Mesenchymal stem cell (in vitro differentiated cells and primary cell): ENCODE measurements around the gene ALG5.
A peak's percentile ranks its signal among the peaks of the same experiment; 100 is the strongest.

ENCODE experiments used
- DNase-seq: peaks from one replicate; pipeline ENCODE4 v3.0.0-alpha.2; 2013
- H2AFZ ChIP-seq: one replicate; pipeline ENCODE4 v1.6.1; 2013; ENCODE audit warnings: low read depth, mild to moderate bottlenecking, control low read depth, inconsistent platforms, low read length, moderate library complexity
- H2AK5ac ChIP-seq: 2 replicates; pipeline ENCODE4 v1.6.1; 2013; ENCODE audit warnings: low read length, moderate library complexity, mild to moderate bottlenecking, inconsistent platforms; ENCODE audit not compliant: severe bottlenecking
- H2BK120ac ChIP-seq: one replicate; pipeline ENCODE4 v1.6.1; 2013; ENCODE audit warnings: low read depth, mild to moderate bottlenecking, inconsistent platforms, low read length, moderate library complexity
- H2BK12ac ChIP-seq, 2 experiments: one replicate each; pipeline ENCODE4 v1.6.1; 2013; ENCODE audit warnings: inconsistent platforms in 2 of 2, low read length in 2 of 2, mild to moderate bottlenecking in 2 of 2, moderate library complexity in 2 of 2, control low read depth in 1 of 2
- H2BK15ac ChIP-seq: one replicate; pipeline ENCODE4 v1.6.1; 2013; ENCODE audit warnings: mild to moderate bottlenecking, low read depth, inconsistent platforms; ENCODE audit not compliant: poor library complexity, severe bottlenecking
- H2BK5ac ChIP-seq: 2 replicates; pipeline ENCODE4 v1.6.1; 2013; ENCODE audit warnings: low read depth, mild to moderate bottlenecking, low read length, control low read depth, inconsistent platforms; ENCODE audit not compliant: poor library complexity, severe bottlenecking
- H3K14ac ChIP-seq, 2 experiments: one replicate each; pipeline ENCODE4 v1.6.1; 2013; ENCODE audit warnings: inconsistent platforms in 2 of 2, low read length in 2 of 2, control low read depth in 1 of 2, mild to moderate bottlenecking in 1 of 2, moderate library complexity in 1 of 2
- H3K18ac ChIP-seq, 2 experiments: one replicate each; pipeline ENCODE4 v1.6.1; 2013; ENCODE audit warnings: inconsistent platforms in 2 of 2, low read length in 2 of 2, control low read depth in 1 of 2, low read depth in 1 of 2, mild to moderate bottlenecking in 1 of 2
- H3K23ac ChIP-seq, 2 experiments: one replicate each; pipeline ENCODE4 v1.6.1; 2013; ENCODE audit warnings: inconsistent platforms in 2 of 2, low read length in 2 of 2, mild to moderate bottlenecking in 2 of 2, moderate library complexity in 2 of 2, control low read depth in 1 of 2
- H3K27ac ChIP-seq: 2 replicates; pipeline ENCODE4 v1.5.1; 2013; ENCODE audit warnings: mild to moderate bottlenecking, moderate library complexity, low read length, control low read depth, inconsistent platforms; ENCODE audit not compliant: poor library complexity, severe bottlenecking
- H3K27me3 ChIP-seq, 2 experiments: 2 replicates each; pipeline versions ENCODE4 v1.6.1 to v1.7.0; 2013; ENCODE audit warnings: low read length in 2 of 2, mild to moderate bottlenecking in 2 of 2, moderate library complexity in 2 of 2, control low read depth in 1 of 2, inconsistent platforms in 1 of 2; ENCODE audit not compliant: control insufficient read depth in 1 of 2, insufficient read depth in 1 of 2
- H3K36me3 ChIP-seq, 2 experiments: 2 replicates each; pipeline versions ENCODE4 v1.6.1 to v1.7.0; 2013; ENCODE audit warnings: low read length in 2 of 2, control low read depth in 1 of 2, inconsistent platforms in 1 of 2, low read depth in 1 of 2, mild to moderate bottlenecking in 1 of 2; ENCODE audit not compliant: insufficient read depth in 2 of 2, control insufficient read depth in 1 of 2
- H3K4ac ChIP-seq, 2 experiments: one replicate each; pipeline ENCODE4 v1.6.1; 2013; ENCODE audit warnings: inconsistent platforms in 2 of 2, low read length in 2 of 2, mild to moderate bottlenecking in 2 of 2, moderate library complexity in 2 of 2, control low read depth in 1 of 2, low read depth in 1 of 2
- H3K4me1 ChIP-seq: 2 replicates; pipeline ENCODE4 v1.6.1; 2013; ENCODE audit warnings: low read depth, low read length, control low read depth; ENCODE audit not compliant: control insufficient read depth, insufficient read depth
- H3K4me2 ChIP-seq: 2 replicates; pipeline ENCODE4 v1.6.1; 2013; ENCODE audit warnings: low read length, mild to moderate bottlenecking, inconsistent platforms; ENCODE audit not compliant: poor library complexity, severe bottlenecking
- H3K4me3 ChIP-seq, 2 experiments: 2 replicates each; pipeline versions ENCODE4 v1.5.1 to v1.7.0; 2013; ENCODE audit warnings: low read length in 2 of 2, mild to moderate bottlenecking in 2 of 2, control low read depth in 1 of 2, low read depth in 1 of 2; ENCODE audit not compliant: insufficient read depth in 1 of 2
- H3K79me1 ChIP-seq: replicated peaks from 2 replicates; pipeline ENCODE4 v1.6.1; 2013; ENCODE audit warnings: mild to moderate bottlenecking, control low read depth, low read length, inconsistent platforms; ENCODE audit not compliant: poor library complexity, severe bottlenecking
- H3K9ac ChIP-seq: 2 replicates; pipeline ENCODE4 v1.7.0; 2013; ENCODE audit warnings: mild to moderate bottlenecking, low read length, moderate library complexity
- H3K9me3 ChIP-seq: 2 replicates; pipeline ENCODE4 v1.7.0; 2013; ENCODE audit warnings: mild to moderate bottlenecking, low read length; ENCODE audit not compliant: control insufficient read depth
- H4K8ac ChIP-seq: one replicate; pipeline ENCODE4 v1.6.1; 2013; ENCODE audit warnings: inconsistent platforms, mild to moderate bottlenecking, low read length, moderate library complexity
- H4K91ac ChIP-seq: one replicate; pipeline ENCODE4 v1.6.1; 2013; ENCODE audit warnings: mild to moderate bottlenecking, low read length, inconsistent platforms
- WGBS: methylation state at CpG from one replicate; pipeline ENCODE4 v1.1.7; 2013; ENCODE audit warnings: mixed read lengths; 5-methylcytosine and 5-hydroxymethylcytosine counted together

ALG5 gene

GRCh38 chr13:36918246-36919131, 80.7 kb downstream of the ALG5 start:
- H3K4me1 ChIP-seq = peaks cover 7% of the 10 kb centered on the region
- H3K27me3 ChIP-seq = peaks cover 0 to 4% of the 10 kb centered on the region in 2 experiments
- no peak overlapping the region for H2AK5ac ChIP-seq
- peak overlapping the region; percentile 98 for H3K4me2 ChIP-seq
- H3K79me1 ChIP-seq = no peaks in the 10 kb centered on the region
- H2BK5ac ChIP-seq = no peak overlapping the region
- no peak overlapping the region for H2AFZ ChIP-seq
- H3K9ac ChIP-seq = peak overlapping the region; percentile 66
- peak; percentile 54 for DNase-seq
- H3K36me3 ChIP-seq = no peaks in the 10 kb centered on the region
- H3K4ac ChIP-seq = no peak overlapping the region
- H3K23ac ChIP-seq = no peak overlapping the region
- H3K4me3 ChIP-seq = peak overlapping the region in 1 of 2 experiments; percentile 84
- H2BK12ac ChIP-seq = no peak overlapping the region
- H4K91ac ChIP-seq = no peak overlapping the region
- no peaks in the 10 kb centered on the region for H3K9me3 ChIP-seq
- H3K27ac ChIP-seq = no peak overlapping the region
- no peak overlapping the region for H3K18ac ChIP-seq
- 25% methylated on average over 5 of the region's 12 CpGs for WGBS
- no peak overlapping the region for H4K8ac ChIP-seq
- H3K14ac ChIP-seq = no peak overlapping the region
- H2BK120ac ChIP-seq = no peak overlapping the region
- H2BK15ac ChIP-seq = no peak overlapping the region

- Histone ChIP-seq H2BK120ac (no peak overlapping the region), H4K91ac (no peak overlapping the region), H3K4me2 (no peak overlapping the region), H3K23ac (no peak overlapping the region), H3K27me3 (peaks cover 0 to 4% of the 10 kb centered on the region in 2 experiments), H3K36me3 (no peaks in the 10 kb centered on the region), H2AK5ac (no peak overlapping the region), H3K9ac (no peak overlapping the region), H3K79me1 (no peaks in the 10 kb centered on the region), H2BK15ac (no peak overlapping the region), H2AFZ (no peak overlapping the region), H3K14ac (no peak overlapping the region), H2BK5ac (no peak overlapping the region), H3K4me1 (peaks cover 7% of the 10 kb centered on the region), H3K4me3 (no peak overlapping the region), H3K9me3 (no peaks in the 10 kb centered on the region), H2BK12ac (no peak overlapping the region), H3K27ac (no peak overlapping the region), H3K4ac (no peak overlapping the region), H4K8ac (no peak overlapping the region), H3K18ac (no peak overlapping the region)
- WGBS = 50% methylated on average over 3 of the region's 3 CpGs
- DNase-seq = peak; percentile 47
Observed at GRCh38 chr13:36917311-36917710, 81.8 kb downstream of the ALG5 start.

GRCh38 chr13:36915896-36916640, 83.1 kb downstream of the ALG5 start:
- Histone ChIP-seq H4K8ac (no peak overlapping the region), H3K27ac (no peak overlapping the region), H3K4me3 (no peak overlapping the region), H3K79me1 (no peaks in the 10 kb centered on the region), H2BK15ac (no peak overlapping the region), H2AFZ (no peak overlapping the region), H3K4me1 (peaks cover 7% of the 10 kb centered on the region), H3K23ac (no peak overlapping the region), H2BK5ac (no peak overlapping the region), H3K27me3 (peaks cover 0 to 4% of the 10 kb centered on the region in 2 experiments), H3K9me3 (no peaks in the 10 kb centered on the region), H3K36me3 (no peaks in the 10 kb centered on the region), H2AK5ac (no peak overlapping the region), H4K91ac (no peak overlapping the region), H3K4me2 (no peak overlapping the region), H2BK120ac (no peak overlapping the region), H3K18ac (no peak overlapping the region), H2BK12ac (no peak overlapping the region), H3K4ac (no peak overlapping the region), H3K14ac (no peak overlapping the region), H3K9ac (no peak overlapping the region)
- no peak for DNase-seq
- 100% methylated on average over 2 of the region's 6 CpGs for WGBS

- Histone ChIP-seq H2BK15ac (no peak overlapping the region), H3K27me3 (peaks cover 0 to 4% of the 10 kb centered on the region in 2 experiments), H2AFZ (no peak overlapping the region), H3K79me1 (no peaks in the 10 kb centered on the region), H3K36me3 (no peaks in the 10 kb centered on the region), H3K4me1 (peaks cover 2% of the 10 kb centered on the region), H2BK5ac (no peak overlapping the region), H3K9ac (no peak overlapping the region), H3K4me2 (no peak overlapping the region), H3K18ac (no peak overlapping the region), H4K91ac (no peak overlapping the region), H2BK120ac (no peak overlapping the region), H3K9me3 (no peaks in the 10 kb centered on the region), H4K8ac (no peak overlapping the region), H3K14ac (no peak overlapping the region), H2AK5ac (no peak overlapping the region), H3K4ac (no peak overlapping the region), H3K4me3 (no peak overlapping the region), H3K23ac (no peak overlapping the region), H2BK12ac (no peak overlapping the region), H3K27ac (no peak overlapping the region)
- 76% methylated on average over 4 of the region's 5 CpGs for WGBS
- DNase-seq = no peak
Observed at GRCh38 chr13:36915106-36915505, 84.0 kb downstream of the ALG5 start.
